GM10266 (cell line): ENCODE measurements around the gene JAG1.
"Not testable (repeated sequence)": the region's sequence is repeated elsewhere in the genome, so short reads cannot be mapped to it uniquely, and the experiment has no call there.

Source experiments
- DNase-seq: peaks from one replicate; pipeline ENCODE4 v3.0.0; 2012; ENCODE audit errors: extremely low spot score
- TF ChIP-seq, protein P1 (sequence below): IDR thresholded peaks from 2 replicates; pipeline ENCODE4 v1.5.1; 2012; ENCODE audit warnings: mild to moderate bottlenecking, low read depth; ENCODE audit not compliant: control insufficient read depth, insufficient read depth; ENCODE audit errors: missing control alignments

JAG1 gene

DNA sequence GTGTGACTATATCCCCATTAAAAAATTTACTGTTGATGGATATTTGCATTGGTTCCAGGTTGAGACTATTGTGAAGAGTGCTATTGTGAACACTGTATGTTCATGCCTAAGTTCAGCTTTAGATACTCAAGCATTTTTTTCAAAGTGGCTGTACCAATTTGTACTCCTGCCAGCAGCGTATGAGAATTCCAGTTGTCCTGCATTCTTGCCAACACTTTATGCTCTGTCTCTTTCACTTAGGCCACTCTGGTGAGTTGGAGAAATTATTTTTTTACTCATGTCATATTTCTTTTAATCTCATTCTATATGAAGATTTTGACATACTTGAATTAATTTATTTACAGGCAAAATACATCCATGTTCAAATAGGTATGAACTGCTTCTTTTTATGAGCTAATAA, 76.2 kb downstream of the JAG1 start:
- DNase-seq, result no peak
- TF ChIP-seq, protein P1, sequence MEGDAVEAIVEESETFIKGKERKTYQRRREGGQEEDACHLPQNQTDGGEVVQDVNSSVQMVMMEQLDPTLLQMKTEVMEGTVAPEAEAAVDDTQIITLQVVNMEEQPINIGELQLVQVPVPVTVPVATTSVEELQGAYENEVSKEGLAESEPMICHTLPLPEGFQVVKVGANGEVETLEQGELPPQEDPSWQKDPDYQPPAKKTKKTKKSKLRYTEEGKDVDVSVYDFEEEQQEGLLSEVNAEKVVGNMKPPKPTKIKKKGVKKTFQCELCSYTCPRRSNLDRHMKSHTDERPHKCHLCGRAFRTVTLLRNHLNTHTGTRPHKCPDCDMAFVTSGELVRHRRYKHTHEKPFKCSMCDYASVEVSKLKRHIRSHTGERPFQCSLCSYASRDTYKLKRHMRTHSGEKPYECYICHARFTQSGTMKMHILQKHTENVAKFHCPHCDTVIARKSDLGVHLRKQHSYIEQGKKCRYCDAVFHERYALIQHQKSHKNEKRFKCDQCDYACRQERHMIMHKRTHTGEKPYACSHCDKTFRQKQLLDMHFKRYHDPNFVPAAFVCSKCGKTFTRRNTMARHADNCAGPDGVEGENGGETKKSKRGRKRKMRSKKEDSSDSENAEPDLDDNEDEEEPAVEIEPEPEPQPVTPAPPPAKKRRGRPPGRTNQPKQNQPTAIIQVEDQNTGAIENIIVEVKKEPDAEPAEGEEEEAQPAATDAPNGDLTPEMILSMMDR, result no peak

DNA sequence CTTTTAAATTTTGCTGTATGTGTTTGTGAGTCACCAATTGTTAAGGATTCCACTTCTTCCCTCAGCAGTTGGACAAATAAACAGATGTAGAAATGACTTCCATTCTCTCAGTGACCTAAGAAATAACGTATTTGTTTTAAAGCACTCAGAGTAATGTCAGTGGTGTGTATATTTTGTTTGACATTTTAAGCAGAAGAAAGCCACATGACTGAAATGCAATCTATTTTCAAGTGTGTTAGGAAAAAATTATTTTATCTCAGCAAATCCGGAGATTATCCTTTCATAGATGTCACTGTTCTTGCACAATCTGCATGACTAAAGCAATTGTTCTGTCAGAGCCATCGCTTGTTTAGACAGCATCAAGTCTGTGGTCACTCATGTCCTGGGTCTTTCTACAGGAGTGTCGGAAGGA, 77.1 kb downstream of the JAG1 start:
- DNase-seq, result no peak

DNA sequence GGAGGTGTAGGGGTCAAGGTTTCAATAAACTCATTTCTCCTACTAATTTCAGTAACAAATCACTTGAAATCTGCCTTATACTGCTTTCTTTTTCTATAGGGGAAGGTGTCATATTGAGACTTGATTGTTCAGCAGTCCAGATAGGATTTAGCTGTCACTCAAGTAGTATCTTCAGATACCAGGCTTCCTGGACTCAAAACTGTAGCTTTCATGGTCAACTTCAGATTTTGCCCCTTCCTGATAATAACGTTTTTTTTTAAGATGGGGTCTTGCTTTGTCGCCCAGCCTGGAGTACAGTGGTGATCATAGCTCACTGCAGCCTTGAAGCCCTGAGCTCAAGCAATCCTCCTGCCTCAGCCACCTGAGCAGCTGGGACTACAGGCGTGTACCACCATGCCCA, 77.8 kb downstream of the JAG1 start:
- TF ChIP-seq, protein P1, result no peak
- no peak for DNase-seq

More for the DNA sequence above, 77.1 kb downstream of the JAG1 start:
- TF ChIP-seq, protein P1, result no peak

DNA sequence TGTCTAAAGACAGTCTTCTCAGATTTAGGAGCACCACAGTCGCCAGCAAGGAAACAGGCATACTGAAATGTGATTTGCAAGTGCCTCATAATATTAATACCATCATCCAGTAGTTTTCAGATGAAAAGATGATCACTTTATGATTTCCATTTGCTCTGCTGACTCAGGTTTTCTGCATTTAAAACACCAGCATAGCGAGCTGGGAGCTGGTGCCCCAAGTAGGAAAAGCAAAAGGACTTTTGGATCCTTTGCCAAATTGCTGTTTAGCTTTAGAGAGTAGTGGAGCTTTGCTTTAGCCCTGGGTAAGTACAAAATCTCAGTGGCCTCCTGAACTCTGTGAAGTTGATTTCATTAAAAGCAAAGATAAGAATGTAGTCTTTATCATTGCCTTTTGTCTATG, 78.5 kb downstream of the JAG1 start:
- DNase-seq, result no peak
- TF ChIP-seq, protein P1, result no peak

DNA sequence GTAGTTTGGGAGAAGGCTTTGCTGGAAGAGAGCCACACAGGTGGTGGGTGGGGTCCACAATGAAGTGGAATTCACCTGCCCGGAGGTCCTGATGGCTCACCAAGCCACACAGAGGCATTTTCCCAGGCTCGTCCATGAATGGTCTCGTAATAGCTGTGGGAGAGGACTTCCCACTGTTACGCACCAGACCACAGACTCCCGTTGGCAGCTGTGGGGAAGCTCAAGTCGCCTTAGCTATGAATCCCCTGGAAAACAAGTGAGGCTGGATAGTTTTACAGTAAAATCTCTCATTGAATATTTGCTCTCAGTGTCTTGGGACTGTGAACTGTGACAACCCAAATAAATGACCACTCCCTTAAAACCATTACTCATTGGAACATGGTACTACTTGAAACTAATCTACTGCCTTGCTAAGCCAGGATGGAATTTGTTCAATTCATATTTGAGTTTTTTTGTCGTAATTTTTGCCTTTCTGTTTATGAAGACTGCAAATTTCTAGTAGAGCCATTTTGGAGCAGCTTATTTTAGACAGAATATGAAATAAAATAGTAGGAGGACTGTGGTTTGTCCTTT, 79.4 kb downstream of the JAG1 start:
- TF ChIP-seq, protein P1, result no peak
- no peak for DNase-seq

DNA sequence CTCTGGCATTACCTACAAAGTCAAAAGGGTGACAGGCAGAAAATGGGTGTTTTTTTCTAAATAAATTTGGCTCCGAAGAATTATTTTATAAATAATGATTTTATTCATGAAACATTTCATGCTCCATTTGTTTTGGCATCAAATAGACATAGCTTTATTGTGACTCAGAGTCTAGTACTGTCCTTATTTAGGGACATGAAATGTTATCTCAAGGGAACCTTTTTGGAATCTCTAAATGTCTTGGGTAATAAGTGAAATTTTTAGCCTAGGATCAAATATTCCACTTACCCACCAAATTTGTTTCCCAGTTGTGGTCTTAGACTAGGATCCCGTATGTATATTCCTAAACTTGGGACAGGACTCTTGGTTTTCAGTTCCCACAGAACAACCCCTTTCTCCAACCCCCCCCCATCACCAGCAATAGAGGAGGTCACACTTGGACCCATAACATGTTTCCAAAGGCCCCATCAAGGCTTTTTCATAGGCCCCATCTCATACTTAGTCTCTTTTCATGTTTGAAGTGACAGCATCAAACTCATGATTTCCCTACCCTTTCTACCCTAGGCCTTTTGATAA, 81.8 kb downstream of the JAG1 start:
- TF ChIP-seq, protein P1, result no peak
- no peak for DNase-seq

DNA sequence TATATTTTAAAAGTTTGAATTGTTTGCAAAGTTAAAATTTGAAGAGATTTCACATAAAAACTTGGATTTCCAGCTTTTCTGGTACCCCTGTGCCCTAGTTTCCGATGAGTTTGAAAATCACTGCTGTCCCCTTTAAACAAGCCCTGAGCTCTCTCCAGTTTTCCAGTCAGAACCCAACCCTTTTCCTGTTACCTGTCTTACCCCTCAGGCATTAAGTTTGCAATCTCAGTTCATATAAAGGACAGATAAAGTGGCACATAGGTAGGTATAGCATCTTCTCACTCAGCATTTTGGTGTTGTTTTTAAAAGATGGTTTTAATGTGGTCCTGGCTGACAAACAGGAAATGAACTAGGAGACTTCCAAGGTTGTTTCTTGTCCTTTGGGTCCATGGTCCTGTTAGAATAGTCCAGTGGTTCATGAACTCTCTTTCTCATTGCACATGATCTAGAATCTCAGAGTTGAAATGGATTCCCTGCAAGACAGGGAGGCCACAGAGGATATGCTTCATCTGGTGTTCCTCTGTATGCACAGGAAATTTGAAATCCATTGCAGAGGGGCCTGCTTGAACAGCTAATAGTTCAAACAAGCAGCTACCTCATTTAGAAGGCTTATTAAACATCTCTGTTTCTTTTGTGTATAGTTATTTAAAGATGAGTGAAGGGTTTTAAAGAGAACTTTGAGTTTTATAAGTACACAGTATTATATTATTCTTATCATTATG, 82.7 kb downstream of the JAG1 start:
- no peak for DNase-seq
- TF ChIP-seq, protein P1, result no peak

DNA sequence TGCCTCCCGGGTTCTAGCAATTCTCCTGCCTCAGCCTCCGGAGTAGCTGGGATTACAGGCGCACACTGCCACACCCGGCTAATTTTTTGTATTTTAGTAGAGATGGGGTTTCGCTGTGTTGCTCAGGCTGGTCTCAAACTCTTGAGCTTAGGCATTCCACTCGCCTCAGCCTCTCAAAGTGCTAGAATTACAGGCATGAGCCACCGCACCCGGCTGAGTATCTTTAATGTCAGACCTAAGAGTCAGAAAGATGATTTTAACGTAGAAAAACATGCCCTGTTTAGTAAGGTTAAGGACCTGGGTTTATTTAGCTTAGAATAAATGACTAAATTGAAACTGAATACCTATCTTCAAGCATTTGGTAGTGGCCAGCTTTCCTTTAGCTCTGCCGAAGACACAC, 83.4 kb downstream of the JAG1 start:
- DNase-seq, result not testable (repeated sequence)
